Measurements from ENCODE around the gene SEPTIN11.
"Not testable (repeated sequence)": the region's sequence is repeated elsewhere in the genome, so short reads cannot be mapped to it uniquely, and the experiment has no call there.

SEPTIN11 gene

DNA sequence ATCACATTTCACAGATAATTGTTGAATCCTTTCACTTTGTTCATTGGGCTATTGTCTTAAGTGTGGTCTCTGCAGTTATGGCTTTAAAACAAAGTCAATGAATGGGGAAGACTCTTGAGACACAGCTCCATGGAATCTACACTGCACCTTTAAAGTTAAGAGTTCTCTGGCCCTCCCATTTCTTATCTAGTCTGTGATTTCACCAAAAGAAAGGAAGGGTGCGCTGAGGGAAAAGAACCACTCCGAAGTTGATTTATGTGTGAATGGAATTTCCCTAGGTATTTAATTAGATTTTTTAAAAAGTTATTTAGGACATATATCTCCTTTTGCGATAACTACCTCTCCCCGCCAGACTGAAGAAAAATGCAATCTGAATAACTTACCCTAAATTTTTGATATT is 2.5 kb downstream of the SEPTIN11 start:
- DNase-seq (ENCODE audit: low spot score): no peak

DNA sequence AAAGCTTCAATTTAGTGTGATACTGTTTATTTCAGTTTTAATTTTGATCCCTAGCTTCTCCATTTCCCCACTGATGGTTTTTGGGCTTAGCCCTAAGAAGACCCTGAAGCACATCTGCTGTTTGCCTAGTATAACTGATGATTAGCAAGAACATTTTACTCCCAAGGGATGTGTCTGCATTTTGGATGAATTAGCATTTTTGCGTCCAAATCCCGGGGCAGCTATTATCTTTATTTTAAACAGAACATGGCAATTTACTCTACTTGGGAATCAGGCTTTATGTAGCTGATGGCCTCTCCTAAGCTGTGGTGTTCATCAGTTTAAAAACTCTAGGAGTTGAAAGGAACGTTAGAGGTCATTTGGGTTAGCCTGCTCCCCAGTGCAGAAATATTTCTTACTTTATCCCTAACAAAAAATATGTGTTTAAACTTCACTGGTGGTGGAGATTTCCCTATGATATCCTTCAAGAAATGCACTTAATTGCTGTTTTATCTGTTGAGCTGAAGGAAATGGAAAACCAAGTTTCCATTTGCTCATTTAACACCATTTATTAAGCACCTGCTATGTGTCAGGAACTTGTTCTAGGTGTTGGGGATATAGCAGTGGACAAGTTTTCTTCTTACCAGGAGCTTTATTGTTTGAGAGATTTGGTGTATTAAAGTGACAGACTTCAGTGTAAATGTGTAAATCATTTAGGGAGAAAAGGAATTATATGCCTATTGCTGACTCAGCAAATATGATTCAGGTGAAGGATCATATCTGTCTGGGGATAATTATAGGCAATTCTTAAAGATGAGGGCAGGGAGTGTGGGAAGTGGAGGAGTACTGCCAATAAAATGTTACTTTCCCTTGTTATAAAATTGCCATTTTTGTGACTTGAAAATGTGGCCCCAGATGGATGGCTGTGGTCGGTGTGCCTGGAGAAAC is 3.4 kb downstream of the SEPTIN11 start:
- DNase-seq (ENCODE audit: low spot score): no peak

DNA sequence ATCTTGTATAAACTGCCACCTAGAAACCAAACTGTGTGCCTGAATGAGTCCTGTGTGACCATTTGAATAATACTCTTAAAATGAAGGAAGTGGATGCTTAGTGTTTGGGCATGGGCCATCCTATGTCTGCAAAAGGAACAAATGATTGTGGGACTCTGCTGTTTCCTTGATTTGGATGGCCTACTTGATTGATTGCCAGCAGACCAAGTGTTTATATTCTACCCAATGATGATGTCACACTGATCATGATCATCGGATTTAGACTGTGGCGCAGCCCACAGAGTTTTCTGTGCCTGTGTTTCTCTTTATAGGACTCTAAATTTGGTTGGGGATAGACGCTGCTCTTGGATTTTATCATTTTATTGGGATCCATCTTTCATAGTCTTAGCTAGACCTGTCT is 4.4 kb downstream of the SEPTIN11 start:
- DNase-seq (ENCODE audit: low spot score): no peak

DNA sequence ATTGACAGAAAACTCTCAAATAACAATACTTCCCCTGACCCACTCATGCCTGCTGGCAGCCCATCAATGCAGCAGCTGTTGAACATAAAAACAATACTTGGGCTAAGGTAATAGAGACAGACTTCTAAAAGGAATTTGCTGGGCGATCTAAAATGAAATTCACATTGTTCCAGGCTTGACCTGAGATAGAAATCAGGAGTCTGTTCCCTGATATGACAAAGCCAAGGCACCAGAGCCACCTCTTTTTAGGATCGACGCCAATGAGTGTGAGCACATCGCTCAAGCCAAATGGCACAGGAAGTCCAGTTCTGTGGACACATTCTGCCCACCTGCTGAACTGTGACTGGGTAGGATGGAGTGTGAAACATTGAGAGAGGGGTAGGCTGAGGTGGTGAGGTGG is 4.9 kb downstream of the SEPTIN11 start:
- no peak for DNase-seq (ENCODE audit: low spot score)

DNA sequence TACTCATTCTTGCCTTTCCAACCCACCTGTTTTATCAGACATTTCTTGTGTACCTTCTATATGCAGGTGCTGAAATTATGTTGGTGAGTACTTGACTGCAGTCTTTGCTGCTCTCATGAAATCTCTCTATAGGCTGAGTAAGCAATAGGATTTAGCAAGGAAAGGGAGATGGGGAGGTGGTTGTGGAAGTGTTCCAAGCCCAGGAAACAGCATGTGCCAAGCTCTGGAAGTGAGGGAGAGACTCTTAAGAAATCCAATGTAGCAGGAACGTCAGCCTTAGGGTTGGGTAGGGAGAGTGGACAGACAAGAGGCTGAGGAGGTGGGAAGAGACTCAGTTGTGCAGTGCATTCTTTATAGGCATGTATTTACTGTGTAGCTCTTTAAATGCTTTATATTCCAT is 5.6 kb downstream of the SEPTIN11 start:
- no peak for DNase-seq (ENCODE audit: low spot score)

DNA sequence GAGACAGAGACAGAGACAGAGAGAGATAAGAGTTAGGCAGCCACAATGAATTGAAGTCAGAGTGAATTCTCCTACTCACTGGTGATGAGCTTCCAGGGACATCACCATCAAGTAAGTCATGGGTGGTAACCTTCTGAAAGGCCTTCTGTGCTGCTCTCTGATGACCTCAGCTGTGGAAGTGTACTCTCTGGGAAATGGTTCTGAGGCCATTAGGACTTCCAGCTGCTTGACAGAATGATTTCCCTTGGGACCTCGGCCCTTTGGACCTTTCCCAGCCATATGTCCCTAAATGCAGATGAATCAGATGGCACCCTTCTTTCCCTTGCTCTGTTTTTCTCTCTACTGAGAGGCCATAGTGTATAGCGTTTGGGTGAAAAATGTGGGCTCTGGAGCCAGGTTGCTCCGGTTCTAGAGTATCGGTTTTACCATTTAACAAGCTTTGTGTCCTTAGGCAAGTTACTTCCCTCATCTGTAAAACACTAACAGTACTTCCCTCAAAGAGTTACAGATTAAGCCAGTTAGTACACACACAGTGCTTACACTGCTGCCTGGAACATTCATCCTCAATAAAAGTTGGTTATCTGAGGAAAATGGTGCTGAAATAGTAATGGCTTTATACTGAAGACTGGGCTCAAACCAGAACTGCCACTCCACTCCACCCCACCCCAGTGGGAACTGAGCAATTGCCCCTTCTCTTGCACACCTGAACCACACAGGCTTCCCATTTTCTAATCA is 7.6 kb downstream of the SEPTIN11 start:
- peak; percentile 59 for DNase-seq (ENCODE audit: low spot score)

DNA sequence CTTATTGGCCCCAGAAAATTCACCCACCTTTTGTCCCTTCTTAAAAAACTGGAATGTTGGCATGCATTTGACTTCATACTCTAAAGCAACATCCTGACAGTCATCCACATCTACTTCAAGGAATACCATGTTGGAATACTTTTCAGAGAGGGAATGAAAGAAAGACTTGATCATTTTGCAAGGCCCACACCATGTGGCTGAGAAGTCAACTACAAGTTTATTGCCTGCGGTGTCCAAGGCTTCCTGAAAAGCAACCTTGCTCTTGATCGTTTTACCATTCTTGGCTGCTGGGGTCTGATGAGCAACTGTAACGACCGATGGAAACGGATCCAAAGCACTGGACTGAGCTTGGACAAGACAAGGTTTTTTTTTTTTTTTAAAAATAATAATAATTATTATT is 9.3 kb downstream of the SEPTIN11 start:
- no peak for DNase-seq (ENCODE audit: low spot score)

DNA sequence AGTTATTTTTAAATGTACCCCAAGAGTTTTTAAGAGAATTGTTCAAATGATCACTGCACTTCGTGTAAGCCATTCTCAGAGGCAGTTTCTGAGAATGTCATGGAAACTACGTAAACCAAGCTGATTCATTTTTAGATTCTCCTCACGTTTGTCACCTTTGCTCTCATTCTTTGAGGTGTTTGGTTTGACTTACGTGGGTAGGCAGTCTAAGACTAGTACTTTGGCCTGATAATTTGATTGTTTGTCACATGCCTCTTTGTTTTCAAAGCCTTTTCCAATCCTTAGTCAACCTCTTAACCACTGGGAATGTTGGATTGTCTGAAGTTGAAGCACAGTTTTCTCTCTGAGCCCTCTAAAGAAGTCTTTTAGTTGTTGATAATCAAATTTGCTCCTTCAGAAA is 10.5 kb downstream of the SEPTIN11 start:
- DNase-seq (ENCODE audit: low spot score): no peak

DNA sequence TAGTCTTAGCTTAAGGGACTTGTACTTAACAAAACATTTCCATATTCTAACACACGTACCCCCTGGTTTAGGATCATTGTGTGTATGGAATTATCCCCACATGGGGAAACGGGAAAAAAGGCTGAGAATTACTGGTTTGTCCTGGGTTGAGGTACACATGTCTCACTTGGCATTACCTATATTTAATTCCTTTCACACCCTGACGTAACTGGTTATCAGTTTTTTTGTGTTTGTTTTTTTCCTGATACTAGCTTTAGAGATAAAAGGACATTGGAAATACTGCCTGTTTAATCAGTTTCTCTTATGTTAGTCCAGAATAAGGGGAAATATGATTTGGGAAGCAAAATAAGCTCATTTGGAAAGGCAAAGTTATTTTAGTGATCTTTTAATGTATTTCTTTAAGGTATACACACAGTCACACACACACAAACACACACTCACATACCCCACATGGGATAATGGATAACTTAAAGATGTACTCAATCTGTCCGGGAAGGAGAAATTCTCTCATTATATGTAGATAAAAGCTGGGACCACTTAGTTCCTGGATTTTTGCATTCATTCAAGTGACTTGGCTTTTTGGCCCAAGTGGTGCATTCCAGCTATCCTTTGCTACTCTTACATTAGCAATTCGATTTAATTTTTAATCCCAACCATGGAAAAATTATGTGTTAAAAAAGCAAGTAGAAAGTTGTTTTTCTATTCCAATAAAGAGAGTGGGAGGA is 13.0 kb downstream of the SEPTIN11 start:
- DNase-seq (ENCODE audit: low spot score): no peak

DNA sequence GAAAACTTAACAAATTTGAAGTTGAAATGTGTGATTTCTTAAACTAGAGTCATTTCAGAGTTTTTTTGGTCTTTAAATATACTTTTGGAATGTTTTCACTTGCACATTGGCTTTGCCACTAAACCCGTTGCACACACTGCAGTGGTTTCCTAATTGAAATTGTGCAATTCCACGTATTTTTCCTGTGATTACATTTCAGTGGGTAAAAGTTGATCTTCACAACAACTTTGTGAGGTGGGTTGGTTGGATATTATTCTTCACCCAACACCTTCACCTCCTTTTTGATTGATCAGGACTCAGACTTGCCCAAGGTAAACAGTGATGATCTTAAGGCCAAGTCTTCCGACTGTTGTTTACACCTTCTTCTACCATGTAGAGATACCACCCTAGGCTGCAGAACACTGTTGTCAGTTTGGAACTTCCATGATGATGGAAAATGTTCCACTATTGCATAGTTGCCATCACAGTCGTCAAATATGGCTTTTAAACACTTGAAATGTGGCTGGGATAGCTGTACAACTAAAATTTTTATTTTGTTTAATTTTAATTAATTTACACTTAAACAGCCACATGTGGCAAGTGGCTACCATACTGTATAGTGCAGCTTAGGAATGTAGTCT is 13.7 kb downstream of the SEPTIN11 start:
- no peak for DNase-seq (ENCODE audit: low spot score)

DNA sequence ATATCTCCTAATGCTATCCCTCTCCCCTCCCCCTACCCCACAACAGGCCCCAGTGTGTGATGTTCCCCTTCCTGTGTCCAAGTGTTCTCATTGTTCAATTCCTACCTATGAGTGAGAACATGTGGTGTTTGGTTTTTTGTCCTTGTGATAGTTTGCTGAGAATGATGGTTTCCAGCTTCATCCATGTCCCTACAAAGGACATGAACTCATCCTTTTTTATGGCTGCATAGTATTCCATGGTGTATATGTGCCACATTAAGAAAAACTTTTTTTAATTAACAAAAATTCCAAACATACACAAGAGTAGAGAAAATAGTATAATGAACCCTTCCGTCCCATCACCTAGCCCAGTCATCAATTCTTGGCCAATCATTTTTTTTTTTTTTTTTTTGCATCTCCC is 14.4 kb downstream of the SEPTIN11 start:
- not testable (repeated sequence) for DNase-seq (ENCODE audit: low spot score)

DNA sequence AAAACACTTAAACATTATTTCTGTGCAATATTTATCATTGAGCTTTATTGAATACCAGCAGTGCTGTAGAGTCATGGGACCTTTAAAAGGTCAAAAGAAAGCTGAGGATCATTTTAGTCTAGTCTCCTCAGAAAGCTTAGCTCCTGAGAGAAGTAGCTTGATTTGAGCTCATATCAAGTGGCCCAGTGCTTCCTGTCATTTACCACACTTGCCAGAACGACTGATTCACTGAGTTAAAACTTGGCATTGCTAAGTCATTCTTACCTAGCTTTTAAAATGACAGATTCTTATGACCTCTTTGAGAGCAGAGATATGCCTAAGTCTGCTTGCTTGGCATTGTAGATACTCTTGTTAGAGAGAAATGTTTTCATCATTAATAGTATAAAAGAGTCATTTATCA is 15.2 kb downstream of the SEPTIN11 start:
- no peak for DNase-seq (ENCODE audit: low spot score)

DNA sequence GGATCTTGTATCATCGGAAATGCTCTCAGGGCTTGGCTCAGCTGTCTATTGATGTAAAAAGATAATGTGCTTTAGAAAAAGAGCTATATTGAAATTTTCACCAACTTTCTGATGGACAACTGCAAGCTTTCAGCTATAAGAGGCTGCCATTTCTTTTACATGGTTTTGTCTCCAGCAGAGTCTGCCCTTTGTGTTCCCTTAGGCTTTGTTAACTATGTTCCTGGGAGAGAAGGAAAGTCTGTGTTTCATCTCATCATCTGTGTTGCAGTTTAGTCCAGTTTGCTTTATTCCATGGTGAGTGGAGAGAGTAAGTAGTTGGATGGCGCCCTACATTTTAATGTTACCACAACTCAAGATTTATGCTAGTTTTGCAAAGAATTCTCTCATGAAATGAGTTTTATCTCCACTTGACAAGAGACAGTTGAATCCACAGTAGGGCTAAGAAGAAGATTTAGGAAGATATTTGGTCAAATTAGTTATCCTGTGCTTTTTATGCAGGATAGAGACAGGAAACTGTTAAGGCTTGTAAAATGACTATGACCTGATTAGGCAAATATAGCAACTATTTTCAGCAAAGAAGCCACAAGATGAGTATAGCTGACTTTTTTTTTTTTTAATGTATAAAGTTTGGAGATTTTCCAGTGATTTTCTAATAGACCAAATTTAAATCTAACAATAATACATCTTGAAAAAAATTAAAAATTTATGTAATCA is 16.5 kb downstream of the SEPTIN11 start:
- DNase-seq (ENCODE audit: low spot score): no peak

DNA sequence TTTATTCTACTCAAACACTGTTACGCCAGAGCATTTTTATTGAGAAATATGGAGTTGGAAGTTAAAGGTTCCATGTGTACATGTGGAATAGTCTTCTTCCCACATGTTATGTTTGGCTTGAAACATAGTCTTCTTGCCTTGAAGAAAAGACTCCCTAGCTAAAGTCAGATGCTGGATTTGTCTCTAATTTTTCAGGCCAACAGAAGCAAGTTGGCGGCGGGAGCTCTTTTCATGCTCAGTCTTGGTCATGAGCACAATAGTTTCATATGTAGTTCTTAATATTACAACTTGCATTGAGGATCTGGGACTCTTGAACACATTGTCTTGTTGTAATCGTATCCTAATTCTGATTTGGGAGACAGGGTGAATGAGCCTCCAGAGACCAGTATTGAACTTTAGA is 19.4 kb downstream of the SEPTIN11 start:
- DNase-seq (ENCODE audit: low spot score): no peak

DNA sequence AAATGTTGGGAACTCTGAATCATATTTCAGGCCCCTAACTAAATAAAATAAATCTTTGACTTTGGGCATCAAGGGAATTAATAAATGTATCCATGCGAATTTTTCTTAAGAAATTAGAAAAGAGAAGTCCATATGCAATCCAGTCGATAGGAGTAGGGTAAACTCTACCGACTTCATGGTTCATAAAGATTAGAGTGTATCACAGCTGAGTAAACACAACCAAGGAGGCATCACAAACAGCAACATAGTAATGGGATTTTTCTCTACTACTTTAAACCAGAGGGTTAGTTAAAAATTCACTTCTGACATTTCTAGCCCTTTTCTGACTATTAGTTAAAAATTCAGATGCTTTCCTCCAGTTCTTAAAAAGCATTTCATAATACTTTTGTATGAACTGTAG is 19.9 kb downstream of the SEPTIN11 start:
- DNase-seq (ENCODE audit: low spot score): no peak

DNA sequence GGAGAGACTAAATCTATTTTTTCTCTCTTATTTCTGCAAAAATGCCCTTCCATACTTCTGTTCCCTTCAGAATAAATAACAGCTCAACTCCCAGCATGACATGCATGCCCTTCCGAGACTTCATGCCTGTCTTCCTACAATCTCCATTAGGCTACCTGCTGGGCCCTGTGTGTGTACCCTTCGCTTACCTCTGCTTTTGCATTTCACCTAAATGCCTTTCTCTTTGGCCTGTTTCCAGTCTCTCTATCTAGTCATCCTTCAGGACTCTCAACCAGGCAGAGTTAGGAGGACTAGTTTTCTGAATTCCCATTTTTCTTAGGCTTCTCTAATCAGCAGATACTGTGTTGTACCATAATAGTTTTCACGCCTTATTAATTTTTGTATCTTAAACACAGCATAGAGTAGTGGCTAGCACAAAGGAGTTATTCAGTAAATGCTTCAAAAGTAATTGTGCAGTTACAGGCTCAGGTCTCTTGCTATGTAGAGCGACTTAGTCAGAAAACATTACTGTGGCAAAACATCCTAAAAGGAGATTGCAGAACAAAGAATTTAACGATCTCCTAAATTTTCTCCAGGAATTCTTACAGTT is 20.5 kb downstream of the SEPTIN11 start:
- no peak for DNase-seq (ENCODE audit: low spot score)

DNA sequence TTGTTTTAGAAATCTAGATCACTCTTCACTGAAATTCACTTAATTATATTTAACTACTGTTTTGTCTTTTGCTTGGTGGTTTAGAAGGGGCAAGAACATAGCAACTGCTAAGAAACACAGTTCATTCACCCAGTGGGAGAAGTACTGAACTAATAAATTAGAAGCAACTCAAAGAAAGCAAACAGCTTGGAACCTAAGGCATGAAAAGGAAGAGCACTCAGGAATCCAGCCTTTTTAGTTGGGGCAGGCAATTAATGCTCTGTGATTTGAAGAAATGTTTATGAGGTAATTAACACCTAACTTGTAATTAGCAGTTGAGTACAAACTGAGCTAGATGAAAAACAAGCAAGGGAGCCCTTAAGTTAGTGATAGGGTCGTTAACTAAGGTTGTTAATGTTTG is 22.8 kb downstream of the SEPTIN11 start:
- DNase-seq (ENCODE audit: low spot score): no peak

DNA sequence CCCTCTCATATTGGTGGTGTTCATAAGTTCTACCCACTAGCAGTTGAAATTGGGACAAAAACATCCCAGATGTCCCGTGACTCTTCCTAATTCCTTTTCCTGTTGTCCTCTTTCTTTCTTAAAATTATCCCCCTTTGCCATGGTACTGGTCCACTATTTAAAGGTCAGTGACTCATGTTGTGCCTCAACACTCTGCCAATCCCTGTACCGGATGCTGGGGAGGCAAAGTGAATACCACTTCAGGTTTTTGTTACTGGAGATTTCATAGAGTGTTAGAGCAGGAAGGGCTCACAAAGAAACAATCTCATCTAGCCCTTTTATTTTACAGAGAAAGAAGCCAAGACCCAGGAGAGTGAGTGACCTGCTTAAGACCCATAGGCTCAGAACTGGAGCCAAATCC is 24.6 kb downstream of the SEPTIN11 start:
- DNase-seq (ENCODE audit: low spot score): no peak

DNA sequence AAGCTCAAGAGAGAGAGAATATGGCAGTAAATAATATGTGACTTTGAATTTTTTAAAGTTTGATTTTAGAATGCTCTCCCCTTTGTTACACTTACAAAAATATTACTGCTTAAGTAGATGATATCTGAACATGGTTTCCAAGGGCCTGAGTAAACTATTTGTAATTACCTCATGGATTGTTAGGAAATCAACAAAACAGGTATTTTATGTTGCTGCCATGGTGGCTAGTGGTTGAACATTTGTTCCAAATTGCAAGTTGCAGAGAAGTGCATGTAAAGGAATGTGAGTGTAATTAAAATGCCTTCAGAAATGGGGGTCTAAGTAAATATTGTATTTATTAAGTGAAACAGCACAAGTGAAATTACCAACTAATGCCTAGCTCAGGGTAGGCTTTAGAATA is 27.6 kb downstream of the SEPTIN11 start:
- DNase-seq (ENCODE audit: low spot score): no peak

DNA sequence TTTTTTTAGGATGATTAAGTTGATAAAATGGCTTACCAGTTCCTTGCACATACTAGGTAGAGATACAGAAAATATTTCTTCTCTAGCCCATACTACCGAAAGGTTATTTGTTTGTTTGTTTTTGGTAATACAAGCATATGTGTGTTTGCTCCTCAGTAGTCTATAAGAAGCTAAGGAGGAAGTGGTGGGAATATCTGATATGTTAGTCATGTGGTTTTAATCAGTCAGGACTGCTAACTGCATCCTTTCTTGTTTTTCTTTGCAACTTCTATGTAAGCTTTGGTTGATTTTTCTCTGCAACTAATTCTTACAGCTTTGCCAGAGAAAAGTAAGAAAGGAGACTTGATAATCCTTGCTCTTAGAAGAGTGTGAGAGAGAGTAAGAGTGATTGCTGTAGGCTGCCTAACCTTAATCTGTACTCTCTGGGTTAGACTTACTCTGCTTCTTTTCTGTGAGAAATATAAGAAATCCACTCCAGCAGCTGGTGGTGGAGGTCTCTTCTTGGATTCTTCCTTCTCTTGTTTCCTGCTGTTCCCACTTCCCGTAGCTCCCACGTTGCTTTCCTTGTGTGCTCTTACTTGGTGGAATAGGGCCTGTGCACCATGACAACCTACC is 28.3 kb downstream of the SEPTIN11 start:
- DNase-seq (ENCODE audit: low spot score): no peak

DNA sequence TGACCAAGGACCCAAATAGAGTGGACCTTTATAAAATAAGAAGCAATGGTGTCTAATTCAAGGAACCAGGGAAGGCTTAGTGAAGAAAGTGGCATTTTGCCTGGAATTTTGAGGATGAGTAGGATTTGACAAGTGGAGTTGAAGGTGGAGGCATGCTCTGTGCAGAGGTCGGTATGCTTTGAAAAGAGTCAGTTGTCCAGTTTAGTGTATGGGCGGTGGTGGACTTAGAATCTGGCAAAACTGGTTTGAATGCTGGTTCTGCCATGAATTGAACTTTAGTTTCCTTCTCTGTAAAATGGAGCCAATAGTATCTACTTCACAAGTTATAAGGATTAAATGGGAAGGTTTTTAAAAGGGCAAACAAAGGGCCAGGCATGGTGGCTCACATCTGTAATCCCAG is 29.7 kb downstream of the SEPTIN11 start:
- DNase-seq (ENCODE audit: low spot score): no peak

Measured in HuH-7 (cell line).